SKM-1 (cell line): ENCODE data around the gene ZSCAN21.

ENCODE experiments used
- DNase-seq: peaks from one replicate; lab custom pipeline; 2025; ENCODE audit not compliant: unreplicated experiment; lab: John Stamatoyannopoulos, UW

ZSCAN21 gene

DNA sequence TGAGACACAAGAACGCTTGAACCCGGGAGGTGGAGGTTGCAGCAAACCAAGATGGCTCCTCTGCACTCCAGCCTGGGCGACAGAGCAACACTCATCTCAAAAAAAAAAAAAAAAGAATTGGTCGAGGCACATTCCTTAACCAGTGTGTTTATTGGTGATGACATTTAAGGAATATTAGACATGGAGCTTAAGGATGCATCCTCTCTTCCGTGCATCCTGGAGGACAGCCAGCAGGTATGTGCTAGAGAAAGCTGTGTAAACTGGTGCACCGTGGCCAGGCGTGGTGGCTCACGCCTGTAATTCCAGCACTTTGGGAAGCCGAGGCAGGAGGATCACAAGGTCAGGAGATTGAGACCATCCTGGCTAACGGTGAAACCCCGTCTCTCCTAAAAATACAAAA, 22.4 kb upstream of the ZSCAN21 start:
- no peak for DNase-seq

DNA sequence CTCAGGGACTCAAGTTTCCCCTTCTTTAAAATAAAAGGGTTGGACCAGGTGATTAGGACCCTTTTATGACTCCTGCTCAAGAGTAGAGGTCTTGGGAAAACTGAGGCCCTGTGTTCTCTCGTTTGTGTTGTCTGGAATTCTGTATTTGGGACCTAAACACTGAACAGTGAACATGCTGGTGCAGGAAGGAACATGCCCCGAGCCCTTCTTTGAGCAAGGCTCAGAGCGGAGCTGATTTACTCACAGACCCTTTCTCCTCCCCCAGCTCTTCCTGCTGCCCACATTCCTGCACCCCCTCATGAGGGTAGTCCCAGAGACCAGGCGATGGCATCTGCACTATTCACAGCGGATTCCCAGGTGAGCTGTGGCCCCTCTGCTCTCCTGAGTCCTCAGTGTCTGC, 20.0 kb upstream of the ZSCAN21 start:
- DNase-seq = no peak

DNA sequence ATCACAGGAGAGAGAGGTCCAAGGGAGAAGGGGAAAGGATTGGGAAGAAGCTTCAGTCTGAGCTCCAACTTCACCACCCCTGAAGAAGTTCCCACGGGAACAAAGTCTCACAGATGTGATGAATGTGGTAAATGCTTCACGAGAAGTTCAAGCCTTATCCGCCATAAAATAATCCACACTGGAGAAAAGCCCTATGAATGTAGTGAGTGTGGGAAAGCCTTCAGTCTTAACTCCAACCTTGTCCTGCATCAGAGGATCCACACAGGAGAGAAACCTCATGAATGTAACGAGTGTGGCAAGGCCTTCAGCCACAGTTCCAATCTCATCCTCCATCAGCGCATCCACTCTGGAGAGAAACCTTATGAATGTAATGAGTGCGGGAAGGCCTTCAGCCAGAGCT, 16.0 kb upstream of the ZSCAN21 start:
- no peak for DNase-seq

DNA sequence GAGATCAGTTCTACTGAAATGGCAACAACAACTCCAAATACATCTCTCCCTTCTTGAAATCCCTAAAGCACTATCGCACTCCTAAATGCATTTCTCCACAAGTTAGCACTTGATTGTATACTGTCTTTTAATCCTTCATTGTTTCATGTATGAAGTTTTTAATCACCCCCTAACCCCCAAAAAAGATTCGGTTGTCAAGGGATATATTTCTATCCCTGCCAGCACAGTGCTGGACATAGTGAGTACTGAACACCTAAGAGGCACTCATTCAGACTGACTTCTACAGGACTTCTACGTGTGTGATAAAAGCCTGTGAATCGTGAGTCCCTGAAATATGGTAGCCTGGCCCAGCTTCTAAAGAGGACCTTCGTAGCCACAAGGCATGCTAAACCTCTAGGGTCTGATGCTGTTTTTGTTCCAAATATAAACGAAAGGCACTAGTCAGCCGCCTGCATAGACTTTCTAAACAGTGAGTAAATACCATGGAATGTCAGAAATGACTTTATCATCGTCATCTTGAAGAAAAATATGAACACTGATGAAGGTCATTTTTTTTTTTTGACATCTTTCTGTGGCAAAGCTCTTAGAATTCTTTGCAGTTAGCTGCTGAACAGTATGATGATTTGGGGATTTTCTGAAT, 14.6 kb upstream of the ZSCAN21 start:
- DNase-seq = no peak

DNA sequence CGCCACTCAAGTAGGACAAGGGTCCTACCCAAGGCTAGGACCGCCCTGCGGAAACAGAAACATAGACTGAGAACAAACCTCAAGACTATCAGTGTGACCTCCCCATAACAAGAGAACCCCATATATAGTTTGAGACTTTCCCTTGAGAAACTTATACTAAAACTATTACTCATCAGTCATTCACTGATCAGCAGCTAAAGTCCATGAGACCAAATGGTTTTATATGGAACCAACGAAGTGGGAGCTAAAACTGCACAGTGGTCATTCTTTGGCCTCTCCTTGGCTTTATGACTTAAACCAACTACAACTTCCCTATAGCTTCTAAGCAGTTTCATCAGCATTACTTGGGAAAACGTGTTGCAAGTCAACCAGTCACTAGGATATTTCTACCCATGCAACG, 13.7 kb upstream of the ZSCAN21 start:
- DNase-seq = no peak

DNA sequence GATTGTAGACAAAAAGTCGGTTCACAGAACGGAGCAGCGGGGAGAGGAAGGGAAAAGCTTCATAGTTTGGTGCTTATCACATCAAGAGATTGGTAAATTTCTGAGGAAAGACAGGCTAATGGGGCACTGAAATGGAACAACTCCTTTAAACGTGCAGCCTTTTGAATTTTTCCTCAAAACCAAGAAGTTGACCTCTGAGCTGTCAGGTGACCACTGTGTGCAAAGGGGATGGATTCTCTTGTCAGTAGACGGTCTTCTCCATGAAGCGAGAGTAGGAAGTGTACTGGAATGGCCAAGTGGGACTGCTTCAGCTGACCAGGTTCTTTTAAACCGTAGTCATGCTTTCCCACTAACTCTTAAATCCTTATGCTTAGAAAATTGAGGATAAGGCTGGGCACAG, 11.2 kb upstream of the ZSCAN21 start:
- no peak for DNase-seq

DNA sequence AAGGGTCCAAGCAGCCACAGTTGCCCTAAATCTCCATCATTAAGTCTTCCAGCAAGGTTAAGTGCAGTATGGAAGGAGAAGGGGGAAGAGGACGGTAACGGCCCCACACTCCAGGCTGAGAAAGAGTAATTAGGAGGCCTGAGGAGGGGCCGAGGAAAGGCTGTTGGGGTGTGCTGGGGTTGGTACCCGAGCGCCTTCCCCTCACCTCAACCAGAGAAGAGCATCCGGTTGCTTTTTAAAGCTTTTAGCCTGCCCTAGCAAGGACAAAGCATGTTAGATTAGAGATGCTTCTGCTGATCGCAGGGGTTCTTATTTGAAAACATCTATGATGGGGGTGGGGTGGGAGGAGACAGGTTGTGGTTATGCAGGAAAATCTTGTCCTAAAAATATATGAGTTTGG, 9.0 kb upstream of the ZSCAN21 start:
- DNase-seq = no peak

- DNase-seq = no peak
Measured at GRCh38 chr7:100044718-100045117, 4.9 kb upstream of the ZSCAN21 start.

DNA sequence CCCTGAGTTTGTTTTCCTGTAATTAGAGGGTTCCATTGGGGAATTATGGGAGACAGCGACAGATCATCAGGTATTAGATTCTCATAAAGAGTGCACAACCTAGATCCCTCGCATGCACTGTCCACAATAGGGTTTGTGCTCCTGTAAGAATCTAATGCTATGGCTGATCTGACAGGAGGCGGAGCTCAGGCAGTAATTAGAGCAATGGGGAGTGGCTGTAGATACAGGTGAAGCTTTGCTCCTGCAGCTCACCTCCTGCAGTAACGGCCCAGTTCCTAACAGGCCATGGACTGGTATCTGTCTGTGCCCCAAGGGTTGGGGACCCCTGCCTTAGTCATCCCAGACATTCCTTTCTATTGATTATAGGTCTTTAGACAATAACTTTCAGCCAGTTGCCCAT, 894 bp upstream of the ZSCAN21 start:
- no peak for DNase-seq

GRCh38 chr7:100051611-100052010, 2.0 kb downstream of the ZSCAN21 start:
- DNase-seq = no peak

DNA sequence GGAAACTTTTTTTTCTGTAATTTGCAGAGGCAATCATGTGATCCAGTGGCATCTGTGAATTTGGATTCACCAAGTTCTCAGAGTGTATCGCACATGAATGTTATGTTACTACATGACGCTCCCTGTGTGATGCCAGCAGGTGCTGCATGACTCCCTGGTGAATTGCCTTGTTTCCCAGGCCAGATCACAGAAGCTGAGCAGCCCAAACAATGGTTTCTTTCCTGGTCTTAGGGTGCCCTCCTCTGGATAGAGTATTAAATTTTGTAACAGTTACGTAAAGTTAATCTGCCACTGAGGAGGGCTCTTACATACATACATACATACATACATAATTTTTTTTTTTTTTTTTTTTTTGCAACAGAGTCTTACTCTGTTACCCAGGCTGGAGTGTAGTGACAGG, 3.6 kb downstream of the ZSCAN21 start:
- DNase-seq = peak; percentile 15

DNA sequence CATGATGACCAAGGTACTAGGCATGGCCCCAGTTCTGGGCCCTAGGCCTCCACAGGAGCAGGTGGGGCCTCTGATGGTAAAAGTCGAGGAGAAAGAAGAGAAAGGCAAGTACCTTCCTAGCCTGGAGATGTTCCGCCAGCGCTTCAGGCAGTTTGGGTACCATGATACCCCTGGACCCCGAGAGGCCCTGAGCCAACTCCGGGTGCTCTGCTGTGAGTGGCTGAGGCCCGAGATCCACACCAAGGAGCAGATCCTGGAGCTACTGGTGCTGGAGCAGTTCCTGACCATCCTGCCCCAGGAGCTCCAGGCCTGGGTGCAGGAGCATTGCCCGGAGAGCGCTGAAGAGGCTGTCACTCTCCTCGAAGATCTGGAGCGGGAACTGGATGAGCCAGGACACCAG, 7.4 kb downstream of the ZSCAN21 start:
- no peak for DNase-seq

- no peak for DNase-seq
Measured at GRCh38 chr7:100059251-100059739, 9.7 kb downstream of the ZSCAN21 start.

GRCh38 chr7:100061518-100062193, 12.1 kb downstream of the ZSCAN21 start:
- no peak for DNase-seq

DNA sequence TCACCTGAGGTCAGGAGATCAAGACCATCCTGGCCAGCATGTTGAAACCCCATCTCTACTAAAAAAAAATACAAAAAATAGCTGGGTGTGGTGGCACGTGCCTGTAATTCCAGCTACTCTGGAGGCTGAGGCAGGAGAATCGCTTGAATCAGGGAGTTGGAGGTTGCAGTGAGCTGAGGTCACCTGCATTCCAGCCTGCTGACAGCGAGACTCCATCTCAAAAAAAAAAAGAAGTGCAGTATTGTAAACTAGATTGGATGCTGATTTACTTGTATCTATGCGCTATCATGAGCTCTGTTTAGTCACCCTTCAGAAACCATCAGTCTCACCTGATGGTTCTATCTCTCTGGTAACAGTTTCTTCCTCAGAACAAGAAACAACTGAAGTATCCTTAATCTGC, 13.8 kb downstream of the ZSCAN21 start:
- DNase-seq = no peak

- no peak for DNase-seq
Measured at GRCh38 chr7:100064162-100064561, 14.6 kb downstream of the ZSCAN21 start.

GRCh38 chr7:100065452-100066186, 16.0 kb downstream of the ZSCAN21 start:
- DNase-seq = no peak

GRCh38 chr7:100066953-100067352, 17.4 kb downstream of the ZSCAN21 start:
- DNase-seq = no peak

DNA sequence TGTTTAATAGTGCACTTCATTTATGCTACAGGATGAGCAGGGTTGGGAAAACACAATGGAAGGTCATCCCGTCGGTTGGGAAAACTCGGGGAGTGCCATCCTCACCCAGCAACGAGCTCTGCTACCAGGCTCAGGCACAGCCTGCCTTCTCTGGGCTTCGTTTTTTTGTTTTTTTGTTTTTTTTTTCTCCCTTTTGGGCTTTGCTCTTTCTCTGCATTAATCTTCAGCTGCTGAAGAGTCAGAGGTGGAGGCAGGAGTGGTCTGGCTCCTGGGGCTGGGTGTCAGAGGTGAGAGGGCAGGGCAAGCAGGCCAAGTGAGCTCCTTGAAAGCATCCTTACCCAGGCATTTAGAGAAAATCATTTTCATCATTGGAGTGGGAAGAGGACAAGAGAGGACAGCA, 20.4 kb downstream of the ZSCAN21 start:
- DNase-seq = no peak

GRCh38 chr7:100071018-100071723, 21.6 kb downstream of the ZSCAN21 start:
- DNase-seq = no peak

DNA sequence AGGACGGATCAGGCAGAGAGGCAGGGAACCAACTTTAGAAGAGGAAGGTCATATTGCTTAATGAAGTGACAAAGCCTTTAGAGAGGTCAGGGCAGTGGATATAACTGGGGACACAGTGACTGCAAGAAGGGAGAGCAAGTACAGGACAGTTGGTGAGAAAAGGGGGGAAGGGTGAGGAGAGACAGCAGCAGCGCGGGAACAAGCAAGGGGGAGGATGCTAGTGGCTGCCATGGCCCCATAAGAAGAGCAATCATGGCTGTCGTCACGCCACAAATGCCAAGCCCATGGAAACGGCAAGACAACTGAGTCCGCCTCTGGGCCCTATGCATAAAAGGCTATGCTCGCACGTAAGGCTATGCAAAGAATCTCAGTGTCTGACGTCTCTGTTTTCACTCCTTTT, 22.9 kb downstream of the ZSCAN21 start:
- DNase-seq = no peak

- DNase-seq = no peak
Measured at GRCh38 chr7:100074841-100075240, 25.3 kb downstream of the ZSCAN21 start.
